Esophagus mucosa (tissue), 1 donor: Measurements from ENCODE around the gene RBMS2. TPM values are rescaled to one million over a fixed set of nuclear protein-coding genes. Genes with fewer than 3 reads are reported as not detected.
A peak's percentile ranks its signal among the peaks of the same experiment; 100 is the strongest.
"Not testable (repeated sequence)": the region's sequence is repeated elsewhere in the genome, so short reads cannot be mapped to it uniquely, and the experiment has no call there.

Experiments used
- ATAC-seq: fragments of 200-7000 bp; cut with Tn5 transposase; one replicate; pipeline ENCODE4 v1.9.1; 2020
- total RNA-seq: library from RNA; stranded (reverse); gene quantifications from one replicate; pipeline ENCODE4 v1.2.4, GENCODE V29; 2023
- donor health status: DM: yes; HTN: yes; CAD: no.

RBMS2 gene, protein sequence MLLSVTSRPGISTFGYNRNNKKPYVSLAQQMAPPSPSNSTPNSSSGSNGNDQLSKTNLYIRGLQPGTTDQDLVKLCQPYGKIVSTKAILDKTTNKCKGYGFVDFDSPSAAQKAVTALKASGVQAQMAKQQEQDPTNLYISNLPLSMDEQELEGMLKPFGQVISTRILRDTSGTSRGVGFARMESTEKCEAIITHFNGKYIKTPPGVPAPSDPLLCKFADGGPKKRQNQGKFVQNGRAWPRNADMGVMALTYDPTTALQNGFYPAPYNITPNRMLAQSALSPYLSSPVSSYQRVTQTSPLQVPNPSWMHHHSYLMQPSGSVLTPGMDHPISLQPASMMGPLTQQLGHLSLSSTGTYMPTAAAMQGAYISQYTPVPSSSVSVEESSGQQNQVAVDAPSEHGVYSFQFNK
- total RNA-seq, result 11.3 TPM

- peak; percentile 87 for ATAC-seq
Observed at GRCh38 chr12:56521590-56522371, at the start of gene RBMS2. Gene RBMS2 (plus strand): TSS chr12:56521820. CDS start chr12:56522024, 204 bp downstream.

GRCh38 chr12:56474389-56474788 lies 47.2 kb upstream of the RBMS2 start:
- ATAC-seq, result no peak

- ATAC-seq, result no peak
Observed at GRCh38 chr12:56476143-56476542, 45.5 kb upstream of the RBMS2 start.

DNA sequence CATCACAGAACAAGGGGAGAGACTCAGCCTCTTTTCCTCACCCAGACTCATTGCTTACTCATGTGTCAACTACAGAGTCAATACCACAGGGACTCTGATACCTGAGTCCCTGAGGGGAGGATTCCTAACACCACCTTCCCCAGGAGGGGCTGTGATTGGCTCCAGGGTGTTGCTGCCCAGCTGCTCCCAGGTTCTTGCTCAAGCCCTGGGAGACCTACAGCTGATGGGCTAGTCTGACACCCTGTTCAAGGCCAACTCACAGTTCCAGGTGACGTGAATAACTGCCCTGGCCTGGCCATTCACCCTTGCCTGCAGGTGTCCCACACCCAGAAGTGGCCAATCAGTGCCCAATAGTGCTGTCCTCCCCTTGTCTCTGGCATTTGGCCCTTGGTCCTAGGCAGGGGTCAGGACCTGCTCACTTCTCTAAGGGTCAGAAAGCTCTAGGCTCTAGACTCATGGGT lies 44.6 kb upstream of the RBMS2 start:
- ATAC-seq, result peak; percentile 19

DNA sequence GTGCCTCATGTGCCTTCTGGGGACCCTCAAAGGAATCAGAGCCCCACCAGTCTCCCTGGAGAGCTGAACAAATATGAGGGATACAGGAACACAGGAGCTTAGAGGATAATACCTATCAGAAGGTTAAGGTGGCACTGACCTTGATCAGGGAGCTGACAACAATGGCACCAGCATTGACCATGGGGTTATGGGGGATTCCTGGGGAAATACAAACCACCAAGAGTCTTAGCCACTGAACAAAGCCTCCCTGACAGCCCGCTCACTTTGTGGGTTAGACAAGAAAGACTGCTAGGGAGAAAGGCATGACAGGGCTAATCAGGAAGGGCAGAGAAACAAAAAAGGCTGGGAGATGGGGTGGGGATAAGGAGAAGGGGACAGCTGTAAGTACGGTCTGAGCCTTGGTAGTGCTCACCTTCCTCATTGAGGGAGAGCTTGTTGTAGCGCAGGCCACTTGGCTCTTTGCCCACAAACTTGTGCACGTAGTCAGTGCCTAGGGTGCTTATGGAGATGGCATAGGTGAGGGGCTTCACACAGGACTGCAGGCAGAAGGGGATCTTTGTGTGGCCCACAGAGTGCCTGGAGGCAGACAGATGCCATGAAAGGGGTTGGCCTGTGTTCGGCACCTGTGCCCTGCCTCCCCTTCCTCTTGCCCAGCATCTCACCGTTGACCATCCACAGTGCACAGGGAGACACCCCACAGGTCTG lies 43.9 kb upstream of the RBMS2 start:
- ATAC-seq, result no peak

- no peak for ATAC-seq
Observed at GRCh38 chr12:56479625-56480024, 42.0 kb upstream of the RBMS2 start.

- no peak for ATAC-seq
Observed at GRCh38 chr12:56484566-56484965, 37.1 kb upstream of the RBMS2 start.

GRCh38 chr12:56486694-56487093 lies 34.9 kb upstream of the RBMS2 start:
- ATAC-seq, result no peak

DNA sequence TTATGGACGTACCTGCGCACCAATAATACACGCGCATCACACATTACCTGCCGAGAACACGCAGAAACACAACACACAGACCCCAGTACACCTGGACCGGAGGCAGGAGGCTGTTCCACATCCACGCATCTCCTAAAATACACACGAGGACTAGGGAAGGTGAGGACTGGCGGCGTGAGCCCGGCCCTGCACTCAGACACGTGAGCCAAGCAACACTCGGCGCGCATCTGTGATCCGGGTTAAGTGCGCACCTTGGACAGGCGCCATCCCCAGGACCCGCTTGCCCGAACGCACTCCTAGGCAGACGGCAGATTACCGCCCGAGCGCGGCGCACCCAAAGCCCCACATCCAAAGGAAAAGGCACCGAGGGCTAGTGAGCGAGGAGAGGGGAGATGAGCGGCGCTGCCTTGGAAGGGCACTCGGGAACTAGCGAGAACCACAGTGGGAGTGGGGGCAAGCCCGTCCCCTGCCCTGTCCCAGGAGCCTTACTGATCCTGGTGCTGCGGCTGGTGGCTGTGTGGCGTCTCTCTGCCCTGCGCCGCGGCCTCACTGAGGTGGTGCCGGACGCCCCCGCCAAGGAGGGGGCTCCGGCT lies 34.1 kb upstream of the RBMS2 start:
- peak; percentile 53 for ATAC-seq

DNA sequence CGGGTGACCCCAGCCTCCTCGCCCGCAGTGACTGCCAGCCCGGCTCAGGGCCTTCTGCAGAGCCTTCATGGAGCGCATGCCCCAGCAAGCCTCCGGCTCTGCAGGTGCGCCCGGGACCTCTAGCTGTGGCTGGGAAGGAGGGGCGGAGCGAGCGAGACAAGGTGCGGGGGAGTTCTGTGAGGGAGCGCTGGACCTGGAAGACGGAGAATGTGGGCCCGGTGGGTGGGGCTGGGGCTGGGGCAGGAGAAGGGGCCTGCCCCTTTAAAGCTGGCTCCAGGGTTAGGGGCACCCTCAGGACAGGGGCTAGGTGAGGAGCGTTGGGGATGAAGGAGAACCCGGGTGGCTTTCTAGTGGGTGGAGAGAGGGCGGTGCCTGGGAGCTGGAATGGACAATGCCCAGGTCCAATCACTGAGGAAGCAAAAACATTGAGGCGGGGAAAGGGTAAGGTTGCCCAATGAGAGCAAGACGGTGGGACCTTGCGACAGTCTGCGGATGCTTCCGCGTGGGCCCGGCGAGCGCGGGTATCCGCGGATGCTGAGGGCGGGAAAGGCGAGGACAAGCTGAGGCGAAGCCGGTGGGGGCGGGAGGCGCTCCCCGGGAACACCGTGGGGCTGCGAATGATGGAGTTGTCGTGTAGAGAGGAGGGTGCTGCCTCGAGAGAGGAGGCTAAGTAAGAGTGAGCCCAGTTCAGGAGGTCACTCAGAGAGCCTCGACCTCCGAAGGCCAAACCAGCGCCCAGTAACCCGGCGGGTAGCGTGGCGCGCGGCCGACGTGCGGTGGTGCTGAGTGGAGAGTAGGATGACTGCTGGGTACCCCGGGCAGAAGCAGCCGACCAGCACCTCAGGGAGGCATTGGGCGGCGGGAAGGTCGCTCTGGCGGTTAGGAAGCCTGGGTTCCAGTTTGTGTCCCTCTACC lies 33.3 kb upstream of the RBMS2 start, which contains the start of gene GLS2:
Gene GLS2, minus strand, starts transcription at position 121 of the 915 bp plus-strand sequence. Its CDS starts 43 bp downstream, at position 78.
- peak; percentile 93 for ATAC-seq

- ATAC-seq, result no peak
Observed at GRCh38 chr12:56490360-56490759, 31.3 kb upstream of the RBMS2 start.

DNA sequence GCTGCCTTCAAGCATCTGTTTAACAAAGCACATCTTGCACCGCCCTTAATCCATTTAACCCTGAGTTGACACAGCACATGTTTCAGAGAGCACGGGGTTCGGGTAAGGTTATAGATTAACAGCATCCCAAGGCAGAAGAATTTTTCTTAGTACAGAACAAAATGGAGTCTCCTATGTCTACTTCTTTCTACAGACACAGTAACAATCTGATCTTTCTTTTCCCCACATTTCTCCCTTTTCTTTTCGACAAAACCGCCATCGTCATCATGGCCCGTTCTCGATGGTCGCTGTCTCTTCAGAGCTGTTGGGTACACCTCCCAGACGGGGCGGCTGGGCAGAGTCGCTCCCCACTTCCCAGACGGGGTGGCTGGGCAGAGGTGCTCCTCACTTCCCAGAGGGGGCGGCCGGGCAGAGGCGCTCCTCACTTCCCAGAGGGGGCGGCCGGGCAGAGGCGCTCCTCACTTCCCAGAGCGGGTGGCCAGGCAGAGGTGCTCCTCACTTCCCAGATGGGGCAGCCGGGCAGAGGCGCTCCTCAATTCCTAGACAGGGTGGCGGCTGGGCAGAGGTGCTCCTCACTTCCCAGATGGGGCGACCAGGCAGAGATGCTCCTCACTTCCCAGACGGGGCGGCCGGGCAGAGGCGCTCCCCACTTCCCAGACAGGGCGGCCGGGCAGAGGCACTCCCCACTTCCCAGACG lies 28.1 kb upstream of the RBMS2 start:
- ATAC-seq, result not testable (repeated sequence)

- ATAC-seq, result not testable (repeated sequence)
Observed at GRCh38 chr12:56494106-56494415, 27.6 kb upstream of the RBMS2 start.

DNA sequence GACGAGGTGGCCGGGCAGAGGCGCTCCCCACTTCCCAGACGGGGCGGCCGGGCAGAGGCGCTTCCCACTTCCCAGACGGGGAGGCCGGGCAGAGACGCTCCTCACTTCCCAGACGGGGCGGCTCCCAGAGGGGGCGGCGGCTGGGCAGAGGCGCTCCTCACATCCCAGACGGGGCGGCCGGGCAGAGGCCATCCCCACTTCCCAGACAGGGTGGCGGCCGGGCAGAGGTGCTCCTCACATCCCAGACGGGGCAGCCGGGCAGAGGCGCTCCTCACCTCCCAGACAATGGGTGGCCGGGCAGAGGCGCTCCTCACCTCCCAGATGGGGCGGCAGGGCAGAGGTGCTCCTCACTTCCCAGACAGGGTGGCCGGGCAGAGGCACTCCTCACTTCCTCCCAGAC lies 27.1 kb upstream of the RBMS2 start:
- ATAC-seq, result not testable (repeated sequence)

GRCh38 chr12:56496704-56497103 lies 24.9 kb upstream of the RBMS2 start:
- not testable (repeated sequence) for ATAC-seq

DNA sequence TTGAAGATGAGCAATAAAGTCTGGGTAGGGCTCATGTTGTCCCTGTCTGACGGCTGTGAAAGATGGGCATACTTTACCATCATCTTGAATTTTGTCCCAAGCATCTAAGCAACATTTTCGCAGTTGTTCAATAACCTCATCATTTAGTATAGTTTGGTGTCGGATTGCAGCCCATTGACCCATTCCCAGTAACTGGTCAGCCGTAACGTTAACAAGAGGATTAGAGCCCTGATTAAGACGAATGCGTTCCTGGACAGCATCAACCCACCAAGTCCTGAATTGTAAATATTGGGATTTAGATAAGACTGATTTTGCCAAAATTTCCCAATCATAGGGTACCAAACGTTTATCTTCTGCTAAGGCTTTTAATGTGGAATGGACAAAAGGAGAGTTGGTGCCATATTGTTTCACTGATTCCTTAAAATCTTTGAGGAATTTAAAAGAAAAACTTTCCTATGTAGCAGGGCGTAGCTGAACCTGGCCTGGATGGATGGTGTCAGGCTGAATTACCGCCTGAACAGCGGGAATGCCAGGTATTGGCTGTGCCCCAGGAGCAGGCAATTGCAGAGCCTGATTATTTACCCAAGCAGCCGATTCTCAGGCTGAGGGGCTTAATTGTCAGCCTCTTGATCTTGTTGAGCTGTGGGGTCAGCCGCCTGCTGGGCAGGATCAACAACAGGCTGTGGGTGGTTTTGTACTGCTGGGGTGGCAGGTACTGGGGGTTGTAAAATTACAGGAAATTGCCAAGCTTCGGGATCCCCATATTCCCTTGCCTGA lies 23.3 kb upstream of the RBMS2 start:
- ATAC-seq, result not testable (repeated sequence)

DNA sequence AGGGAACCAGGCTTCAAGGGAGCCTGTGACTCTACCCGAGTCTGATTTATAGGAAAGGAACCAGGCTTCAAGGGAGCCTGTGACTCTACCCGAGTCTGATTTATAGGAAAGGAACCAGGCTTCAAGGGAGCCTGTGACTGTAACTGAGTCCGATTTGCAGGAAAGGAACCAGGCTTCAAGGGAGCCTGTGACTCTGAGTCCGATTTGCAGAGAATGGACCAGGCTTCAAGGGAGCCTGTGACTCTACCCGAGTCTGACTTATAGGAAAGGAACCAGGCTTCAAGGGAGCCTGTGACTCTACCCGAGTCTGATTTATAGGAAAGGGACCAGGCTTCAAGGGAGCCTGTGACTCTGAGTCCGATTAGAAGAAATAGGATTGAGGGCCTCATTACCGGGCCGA lies 22.2 kb upstream of the RBMS2 start:
- not testable (repeated sequence) for ATAC-seq

DNA sequence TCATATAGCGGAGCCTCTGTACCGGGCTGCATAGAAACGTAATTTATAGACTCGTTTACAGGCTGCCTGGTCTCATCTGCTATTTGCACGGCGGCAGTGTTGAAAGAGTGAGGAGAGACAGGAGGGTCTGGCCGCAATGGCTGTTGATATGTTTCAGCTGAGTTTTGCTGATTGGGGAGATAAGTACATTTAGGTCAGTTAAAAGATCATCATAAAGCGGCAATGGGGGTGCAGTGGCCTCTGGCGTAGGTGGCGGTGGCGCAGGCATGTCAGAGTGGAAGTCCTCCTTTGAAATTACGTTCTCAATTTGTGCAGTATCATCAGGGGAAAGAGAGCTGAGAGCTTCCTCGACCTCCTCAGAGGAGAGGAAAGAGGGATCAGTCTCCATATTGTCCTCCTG lies 21.7 kb upstream of the RBMS2 start:
- ATAC-seq, result not testable (repeated sequence)

DNA sequence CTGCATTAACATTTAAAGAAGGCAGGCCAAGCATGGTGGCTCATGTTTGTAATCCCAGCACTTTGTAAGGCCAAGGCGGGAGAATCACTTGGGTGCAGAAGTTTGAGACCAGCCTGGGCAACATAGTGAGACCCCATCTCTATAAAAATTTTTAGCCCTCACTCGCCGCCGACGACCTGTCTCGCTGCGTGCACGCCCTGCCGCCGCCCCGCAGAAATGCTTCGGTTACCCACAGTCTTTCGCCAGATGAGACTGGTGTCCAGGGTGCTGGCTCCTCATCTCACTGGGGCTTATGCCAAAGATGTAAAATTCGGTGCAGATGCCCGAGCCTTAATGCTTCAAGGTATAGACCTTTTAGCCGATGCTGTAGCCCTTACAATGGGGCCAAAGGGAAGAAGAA lies 10.8 kb upstream of the RBMS2 start:
- no peak for ATAC-seq

DNA sequence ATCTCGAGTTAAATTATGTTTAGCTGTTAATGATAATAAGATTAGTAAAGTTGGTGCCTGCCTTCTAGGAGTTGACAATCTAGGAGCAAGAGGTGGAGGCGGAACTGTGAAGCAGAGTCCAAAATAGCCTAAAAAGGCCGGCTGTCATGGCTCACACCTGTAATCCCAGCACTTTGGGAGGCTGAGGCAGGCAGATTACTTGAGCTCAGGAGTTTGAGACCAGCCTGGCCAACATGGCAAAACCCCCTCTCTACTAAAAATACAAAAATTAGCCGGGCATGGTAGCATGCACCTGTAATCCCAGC lies 7.7 kb upstream of the RBMS2 start:
- ATAC-seq, result not testable (repeated sequence)
